K562 (cell line): ENCODE data around the gene TPX2. TPM values are rescaled to one million over a fixed set of nuclear protein-coding genes. Genes with fewer than 3 reads are reported as not detected.

Experiments
- CEBPB ChIP-seq: fragments of 450-650 bp; IDR thresholded peaks from 2 replicates; pipeline ENCODE4 v1.6.1; 2016; ENCODE audit warnings: missing genetic modification characterization, missing compliant biosample characterization
- COPS2 ChIP-seq: fragments of 450-650 bp; conservative IDR thresholded peaks from 2 replicates; pipeline ENCODE4 v1.6.1; 2016; ENCODE audit warnings: mild to moderate bottlenecking, moderate library complexity
- CREBBP ChIP-seq: IDR thresholded peaks from one replicate; pipeline ENCODE4 v1.6.1; 2012; ENCODE audit warnings: low read depth, mild to moderate bottlenecking, control low read depth, inconsistent platforms, low read length
- DPF2 ChIP-seq: fragments of 450-650 bp; IDR thresholded peaks from 2 replicates; pipeline ENCODE4 v1.6.1; 2016
- ESRRB ChIP-seq: fragments of 250-450 bp; sonication (Bioruptor Pico); IDR thresholded peaks from 2 replicates; pipeline ENCODE4 v1.5.0; 2020; ENCODE audit warnings: mild to moderate bottlenecking, moderate library complexity, borderline replicate concordance
- MCM5 ChIP-seq: fragments of 450-650 bp; IDR thresholded peaks from 2 replicates; pipeline ENCODE4 v1.6.1; 2016; ENCODE audit warnings: low read depth
- MTA2 ChIP-seq: fragments of 450-650 bp; IDR thresholded peaks from 2 replicates; pipeline ENCODE4 v1.6.1; 2016; ENCODE audit warnings: low read depth
- NCOA6 ChIP-seq: fragments of 450-650 bp; IDR thresholded peaks from 2 replicates; pipeline ENCODE4 v1.6.1; 2017; ENCODE audit warnings: mild to moderate bottlenecking
- POLR3A ChIP-seq: IDR thresholded peaks from 2 replicates; pipeline ENCODE4 v1.6.1; 2011; ENCODE audit warnings: borderline replicate concordance, mild to moderate bottlenecking, moderate library complexity; ENCODE audit not compliant: insufficient read length, insufficient read depth; ENCODE audit errors: extremely low read depth
- RBM17 ChIP-seq: fragments of 200-400 bp; formaldehyde crosslinking; IDR thresholded peaks from 2 replicates; pipeline ENCODE4 v1.6.1; 2017; ENCODE audit warnings: low read depth, mild to moderate bottlenecking, low read length, borderline replicate concordance
- RFX7 ChIP-seq: fragments of 250-450 bp; sonication (Bioruptor Pico); IDR thresholded peaks from 2 replicates; pipeline ENCODE4 v1.5.1; 2021; ENCODE audit warnings: mild to moderate bottlenecking
- SMARCC2 ChIP-seq: fragments of 450-650 bp; IDR thresholded peaks from 2 replicates; pipeline ENCODE4 v1.6.1; 2017; ENCODE audit warnings: antibody characterized with exemption, moderate library complexity, mild to moderate bottlenecking, low read depth
- SMC3 ChIP-seq: conservative IDR thresholded peaks from 2 replicates; pipeline ENCODE4 v1.6.1; 2011; ENCODE audit warnings: low read depth, low read length, improper control_type of control experiment; ENCODE audit not compliant: insufficient read depth
- THRAP3 ChIP-seq: fragments of 450-650 bp; IDR thresholded peaks from 2 replicates; pipeline ENCODE4 v1.6.1; 2016; ENCODE audit warnings: mild to moderate bottlenecking, inconsistent platforms, borderline replicate concordance
- ZFX ChIP-seq: sonication (generic); formaldehyde crosslinking; IDR thresholded peaks from 2 replicates; pipeline ENCODE4 v1.8.0; 2022; ENCODE audit warnings: mild to moderate bottlenecking, missing genetic modification reagents, moderate library complexity
- ZNF766 ChIP-seq: fragments of 200-800 bp; sonication (Bioruptor generic); conservative IDR thresholded peaks from 2 replicates; pipeline ENCODE4 v1.6.1; 2016; ENCODE audit warnings: missing genetic modification characterization, missing compliant biosample characterization
- ZNF77 ChIP-seq: fragments of 250-450 bp; sonication (Bioruptor Pico); IDR thresholded peaks from 2 replicates; pipeline ENCODE4 v1.5.0; 2020
- ZNF785 ChIP-seq: fragments of 250-450 bp; sonication (Bioruptor Pico); IDR thresholded peaks from 2 replicates; pipeline ENCODE4 v1.4.0; 2020; ENCODE audit warnings: mild to moderate bottlenecking
- polyA plus RNA-seq, 8 experiments: library from polyadenylated mRNA; depleted of rRNA in 4 of 8; stranded (reverse) in 5 of 8; unstranded in 3 of 8; fragments of >200 nt; fragmentation: Nextera tagmentation in 2 of 8; fragmentation: Illumina TruSeq in 1 of 8; extraction: Ambion mirVana in 2 of 8; extraction: Trizol in 1 of 8; gene quantifications; 2 replicates each; pipeline versions ENCODE4 v1.2.1 to v1.2.3, GENCODE V29; 2011 to 2014; ENCODE audit warnings: inconsistent platforms in 1 of 8, missing spikeins in 1 of 8
- total RNA-seq, 7 experiments: library from RNA; depleted of rRNA in 6 of 7; stranded (reverse); fragments of >200 nt in 6 of 7; fragmentation: Illumina TruSeq in 2 of 7; extraction: Trizol in 2 of 7; gene quantifications; 2 replicates each; pipeline versions ENCODE4 v1.2.1 to v1.2.3, GENCODE V29; 2011 to 2021; ENCODE audit warnings: low replicate concordance in 1 of 7
- TF ChIP-seq, protein P1 (sequence below), 2 experiments: IDR thresholded peaks in 1 of 2; conservative IDR thresholded peaks in 1 of 2; 2 replicates each; pipeline ENCODE4 v1.6.1; 2016; ENCODE audit warnings: low read depth in 2 of 2, mild to moderate bottlenecking in 1 of 2, missing compliant biosample characterization in 1 of 2, missing genetic modification characterization in 1 of 2, moderate library complexity in 1 of 2
- TF ChIP-seq, protein P2 (sequence below): fragments of 200-800 bp; sonication (Bioruptor generic); IDR thresholded peaks from 2 replicates; pipeline ENCODE4 v1.6.1; 2016; ENCODE audit warnings: missing genetic modification characterization, missing compliant biosample characterization
- TF ChIP-seq, protein P3 (sequence below): fragments of 450-650 bp; formaldehyde crosslinking; IDR thresholded peaks from 2 replicates; pipeline ENCODE4 v1.4.0; 2022; ENCODE audit warnings: mild to moderate bottlenecking, moderate library complexity

Gene TPX2
- total and polyA plus RNA-seq, 9 of the 15 experiments (the other 6 are each of a cell fraction or from before 2014, with no cell fraction given), result 48.0 to 241 (median 133) TPM

DNA sequence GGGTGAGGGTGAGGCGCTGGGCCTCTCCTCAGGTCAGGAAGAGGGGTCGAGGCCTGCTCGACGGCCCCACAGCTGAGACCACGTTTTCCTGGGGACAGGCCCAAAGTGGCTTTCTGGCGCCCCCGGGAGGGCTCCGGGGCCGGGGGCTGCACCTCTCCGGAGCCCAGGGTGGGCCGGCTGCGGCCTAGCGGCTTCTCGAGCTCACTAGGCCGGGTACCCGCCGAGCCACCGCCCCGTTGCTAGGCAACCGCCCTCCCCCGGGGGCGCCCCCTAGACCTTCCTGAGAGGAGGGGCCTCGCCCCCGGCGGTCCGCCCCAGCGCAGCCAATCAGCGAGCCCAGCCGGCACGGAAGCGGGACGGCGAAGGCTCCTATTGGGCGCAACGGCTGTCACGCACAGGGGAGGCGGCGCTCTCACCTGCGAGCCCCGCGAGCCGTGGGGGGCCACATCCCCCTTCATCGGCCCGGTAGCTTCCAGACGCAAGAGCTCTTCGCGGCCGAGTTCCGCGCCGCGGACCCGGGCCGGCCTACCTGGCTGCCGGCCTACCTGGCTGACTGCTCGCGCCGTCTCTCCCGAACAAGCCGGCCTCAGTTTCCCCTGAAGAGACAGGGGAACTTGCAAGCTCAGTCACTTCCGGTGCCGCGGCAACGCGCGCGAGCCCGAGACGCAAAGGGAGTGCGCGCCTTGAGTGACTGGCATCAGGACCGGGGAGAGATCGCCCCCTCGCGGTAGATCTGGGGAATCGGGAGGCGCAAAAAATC is 15.6 kb upstream of the TPX2 start (continued):
- TF ChIP-seq, protein P1, sequence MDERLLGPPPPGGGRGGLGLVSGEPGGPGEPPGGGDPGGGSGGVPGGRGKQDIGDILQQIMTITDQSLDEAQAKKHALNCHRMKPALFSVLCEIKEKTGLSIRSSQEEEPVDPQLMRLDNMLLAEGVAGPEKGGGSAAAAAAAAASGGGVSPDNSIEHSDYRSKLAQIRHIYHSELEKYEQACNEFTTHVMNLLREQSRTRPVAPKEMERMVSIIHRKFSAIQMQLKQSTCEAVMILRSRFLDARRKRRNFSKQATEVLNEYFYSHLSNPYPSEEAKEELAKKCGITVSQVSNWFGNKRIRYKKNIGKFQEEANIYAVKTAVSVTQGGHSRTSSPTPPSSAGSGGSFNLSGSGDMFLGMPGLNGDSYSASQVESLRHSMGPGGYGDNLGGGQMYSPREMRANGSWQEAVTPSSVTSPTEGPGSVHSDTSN (CRISPR knock-in tag; IDR thresholded peaks at IDR 0.05; ENCODE audit: low read depth), result peak; percentile 96
- TF ChIP-seq, protein P1 (tag; conservative IDR thresholded peaks at IDR 0.05; ENCODE audit: low read depth), result peak; percentile 96
- no peak for TF ChIP-seq CREBBP
- no peak for TF ChIP-seq DPF2
- no peak for TF ChIP-seq SMARCC2
- no peak for TF ChIP-seq ZNF785
- TF ChIP-seq CEBPB (tag), result no peak
- no peak for TF ChIP-seq RFX7
- TF ChIP-seq SMC3, result peak; percentile 93
- TF ChIP-seq, protein P2, sequence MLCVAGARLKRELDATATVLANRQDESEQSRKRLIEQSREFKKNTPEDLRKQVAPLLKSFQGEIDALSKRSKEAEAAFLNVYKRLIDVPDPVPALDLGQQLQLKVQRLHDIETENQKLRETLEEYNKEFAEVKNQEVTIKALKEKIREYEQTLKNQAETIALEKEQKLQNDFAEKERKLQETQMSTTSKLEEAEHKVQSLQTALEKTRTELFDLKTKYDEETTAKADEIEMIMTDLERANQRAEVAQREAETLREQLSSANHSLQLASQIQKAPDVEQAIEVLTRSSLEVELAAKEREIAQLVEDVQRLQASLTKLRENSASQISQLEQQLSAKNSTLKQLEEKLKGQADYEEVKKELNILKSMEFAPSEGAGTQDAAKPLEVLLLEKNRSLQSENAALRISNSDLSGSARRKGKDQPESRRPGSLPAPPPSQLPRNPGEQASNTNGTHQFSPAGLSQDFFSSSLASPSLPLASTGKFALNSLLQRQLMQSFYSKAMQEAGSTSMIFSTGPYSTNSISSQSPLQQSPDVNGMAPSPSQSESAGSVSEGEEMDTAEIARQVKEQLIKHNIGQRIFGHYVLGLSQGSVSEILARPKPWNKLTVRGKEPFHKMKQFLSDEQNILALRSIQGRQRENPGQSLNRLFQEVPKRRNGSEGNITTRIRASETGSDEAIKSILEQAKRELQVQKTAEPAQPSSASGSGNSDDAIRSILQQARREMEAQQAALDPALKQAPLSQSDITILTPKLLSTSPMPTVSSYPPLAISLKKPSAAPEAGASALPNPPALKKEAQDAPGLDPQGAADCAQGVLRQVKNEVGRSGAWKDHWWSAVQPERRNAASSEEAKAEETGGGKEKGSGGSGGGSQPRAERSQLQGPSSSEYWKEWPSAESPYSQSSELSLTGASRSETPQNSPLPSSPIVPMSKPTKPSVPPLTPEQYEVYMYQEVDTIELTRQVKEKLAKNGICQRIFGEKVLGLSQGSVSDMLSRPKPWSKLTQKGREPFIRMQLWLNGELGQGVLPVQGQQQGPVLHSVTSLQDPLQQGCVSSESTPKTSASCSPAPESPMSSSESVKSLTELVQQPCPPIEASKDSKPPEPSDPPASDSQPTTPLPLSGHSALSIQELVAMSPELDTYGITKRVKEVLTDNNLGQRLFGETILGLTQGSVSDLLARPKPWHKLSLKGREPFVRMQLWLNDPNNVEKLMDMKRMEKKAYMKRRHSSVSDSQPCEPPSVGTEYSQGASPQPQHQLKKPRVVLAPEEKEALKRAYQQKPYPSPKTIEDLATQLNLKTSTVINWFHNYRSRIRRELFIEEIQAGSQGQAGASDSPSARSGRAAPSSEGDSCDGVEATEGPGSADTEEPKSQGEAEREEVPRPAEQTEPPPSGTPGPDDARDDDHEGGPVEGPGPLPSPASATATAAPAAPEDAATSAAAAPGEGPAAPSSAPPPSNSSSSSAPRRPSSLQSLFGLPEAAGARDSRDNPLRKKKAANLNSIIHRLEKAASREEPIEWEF (CRISPR knock-in tag), result no peak
- no peak for TF ChIP-seq THRAP3
- no peak for TF ChIP-seq ESRRB
- TF ChIP-seq NCOA6, result no peak
- TF ChIP-seq, protein P3, sequence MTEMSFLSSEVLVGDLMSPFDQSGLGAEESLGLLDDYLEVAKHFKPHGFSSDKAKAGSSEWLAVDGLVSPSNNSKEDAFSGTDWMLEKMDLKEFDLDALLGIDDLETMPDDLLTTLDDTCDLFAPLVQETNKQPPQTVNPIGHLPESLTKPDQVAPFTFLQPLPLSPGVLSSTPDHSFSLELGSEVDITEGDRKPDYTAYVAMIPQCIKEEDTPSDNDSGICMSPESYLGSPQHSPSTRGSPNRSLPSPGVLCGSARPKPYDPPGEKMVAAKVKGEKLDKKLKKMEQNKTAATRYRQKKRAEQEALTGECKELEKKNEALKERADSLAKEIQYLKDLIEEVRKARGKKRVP, result peak; percentile 73
- no peak for TF ChIP-seq MCM5
- no peak for TF ChIP-seq RBM17
- TF ChIP-seq COPS2, result no peak
- TF ChIP-seq ZFX, result peak; percentile 99
- TF ChIP-seq POLR3A, result no peak
- TF ChIP-seq MTA2, result no peak
- TF ChIP-seq ZNF77 (CRISPR knock-in tag), result no peak
- no peak; the same call in 1 of the 2 replicates for TF ChIP-seq ZNF766
